Activated T-helper 9 cell treated with anti-CD3 and anti-CD28 coated beads, Interleukin-2, amount 50 U/mL, for 16 hours (primary cell): ENCODE results near the gene SRSF6.
"Not testable (repeated sequence)": the region's sequence is repeated elsewhere in the genome, so short reads cannot be mapped to it uniquely, and the experiment has no call there.

Experiments
- DNase-seq: peaks from one replicate; pipeline ENCODE4 v3.0.0-alpha.2; 2020; ENCODE audit warnings: low read depth

SRSF6 gene

DNA sequence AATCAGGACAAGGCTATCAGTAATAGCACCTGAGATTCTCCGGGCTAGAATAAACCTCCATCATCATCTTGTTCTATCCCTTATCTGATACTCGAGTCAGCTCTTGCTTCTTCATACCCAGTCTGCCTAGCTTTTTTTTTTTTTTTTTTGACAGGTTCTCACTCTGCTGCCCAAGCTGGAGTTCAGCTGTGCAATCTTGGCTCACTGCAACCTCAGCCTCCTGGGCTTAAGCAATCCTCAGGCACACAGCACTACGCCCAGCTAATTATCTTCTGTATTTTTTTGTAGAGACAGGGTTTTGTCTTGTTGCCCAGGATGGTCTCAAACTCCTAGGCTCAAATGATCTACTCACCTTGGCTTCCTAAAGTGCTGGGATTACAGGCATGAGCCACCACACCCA, 19.5 kb downstream of the SRSF6 start:
- DNase-seq = no peak

DNA sequence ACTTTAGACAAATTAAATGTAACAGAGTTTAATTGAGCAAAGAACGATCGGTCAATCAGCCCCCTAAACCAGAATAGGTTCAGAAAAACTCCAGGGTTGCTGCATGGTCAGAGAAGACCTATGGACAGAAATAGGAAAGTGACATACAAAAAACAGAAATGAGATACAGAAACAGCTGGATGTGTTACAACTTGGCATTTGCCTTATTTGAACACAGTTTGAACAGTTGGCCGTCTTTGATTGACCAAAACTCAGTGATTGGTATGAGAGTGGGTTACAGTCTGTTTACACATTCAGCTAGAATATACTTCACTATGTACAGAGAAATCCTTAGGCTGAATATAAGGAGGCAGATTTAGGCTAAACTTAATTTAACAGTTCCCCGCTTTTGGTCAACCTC, 19.9 kb downstream of the SRSF6 start:
- no peak for DNase-seq

DNA sequence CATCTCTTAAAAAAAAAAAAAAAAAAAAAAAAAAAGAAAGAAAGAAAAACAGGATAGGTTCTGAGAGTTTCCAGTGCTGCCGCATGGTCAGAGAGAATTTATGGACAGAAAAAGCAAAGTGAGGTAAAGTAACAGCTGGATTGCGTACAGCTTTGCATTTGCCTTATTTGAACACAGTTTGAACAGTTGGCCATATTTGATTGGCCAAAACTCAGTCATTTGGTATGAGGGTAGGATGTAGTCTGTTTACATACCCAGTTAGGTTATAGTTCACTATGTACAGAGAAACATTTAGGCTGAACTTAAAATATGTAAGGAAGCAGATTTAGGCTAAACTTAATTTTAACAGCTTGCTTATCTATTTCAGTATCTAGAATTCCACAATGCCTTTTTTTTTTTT, 32.3 kb downstream of the SRSF6 start:
- DNase-seq = no peak

DNA sequence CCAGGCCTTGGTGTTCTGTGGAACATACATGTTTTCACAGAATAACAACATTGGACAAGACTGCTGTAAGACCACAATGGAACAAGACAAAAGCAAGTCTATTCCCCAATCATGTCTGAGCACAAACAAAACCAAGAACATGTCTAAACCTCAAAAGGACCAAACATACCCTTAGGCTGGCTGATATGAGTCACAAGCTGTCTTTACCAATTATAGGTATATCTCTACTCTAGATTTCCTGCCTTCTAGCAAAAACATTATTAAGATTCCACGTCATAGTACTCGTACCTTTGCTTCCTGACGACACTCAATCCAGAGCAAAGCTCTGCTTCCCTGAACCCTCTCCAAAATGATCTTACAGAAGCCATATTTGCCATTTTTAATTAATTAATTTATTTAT, 34.4 kb downstream of the SRSF6 start:
- DNase-seq = no peak

DNA sequence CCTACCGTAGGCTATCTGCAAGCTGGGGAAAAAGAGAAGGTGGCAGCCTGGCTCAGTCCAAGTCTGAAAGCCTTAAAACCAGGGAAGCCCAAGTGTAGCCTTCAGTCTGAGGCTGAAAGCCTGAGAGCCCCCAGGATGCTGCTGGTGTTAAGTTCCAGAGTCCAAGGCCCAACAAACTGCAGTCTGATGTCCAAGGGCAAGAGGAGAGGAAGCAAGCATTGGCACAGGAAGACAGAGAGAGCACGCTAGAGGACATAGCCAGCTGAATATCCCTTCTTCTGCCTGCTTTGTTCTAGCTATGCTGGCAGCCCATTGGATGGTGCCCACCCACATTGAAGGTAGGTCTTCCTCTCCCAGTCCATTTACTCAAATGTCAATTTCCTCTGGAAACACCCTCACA, 37.7 kb downstream of the SRSF6 start:
- DNase-seq = no peak

DNA sequence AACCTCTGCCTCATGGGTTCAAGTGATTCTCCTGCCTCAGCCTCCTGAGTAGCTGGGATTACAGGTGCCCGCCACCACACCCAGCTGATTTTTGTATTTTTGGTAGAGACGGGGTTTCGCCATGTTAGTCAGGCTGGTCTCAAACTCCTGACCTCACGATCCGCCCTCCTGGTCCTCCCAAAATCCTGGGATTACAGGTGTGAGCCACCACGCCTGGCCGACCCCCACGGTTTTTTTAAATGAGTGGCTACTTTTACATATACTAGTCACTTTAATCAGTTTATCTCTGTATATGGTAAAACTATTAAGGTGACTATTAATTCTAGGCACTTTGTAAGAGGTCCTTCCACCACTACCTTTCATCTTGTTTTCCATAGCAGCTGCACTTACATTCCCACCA, 44.3 kb downstream of the SRSF6 start:
- DNase-seq = not testable (repeated sequence)

DNA sequence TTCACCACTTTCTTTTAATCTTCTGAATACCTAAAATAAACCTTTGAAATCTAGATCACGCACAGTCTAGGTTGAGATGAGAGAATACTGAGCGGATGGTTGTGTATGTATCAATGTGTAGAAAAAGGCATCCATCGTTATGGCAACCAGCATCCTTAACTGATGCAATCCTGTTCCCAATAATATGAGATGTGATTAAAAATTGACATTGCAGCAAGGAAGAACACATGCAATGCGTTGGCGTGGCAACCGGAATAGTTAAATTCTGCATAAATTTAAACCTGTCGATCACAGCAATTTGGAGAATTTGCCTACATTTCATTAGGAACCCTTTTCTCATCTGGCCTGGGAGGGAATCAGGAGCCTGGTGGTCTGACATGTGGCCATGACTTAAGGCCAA, 48.5 kb downstream of the SRSF6 start:
- DNase-seq = no peak

DNA sequence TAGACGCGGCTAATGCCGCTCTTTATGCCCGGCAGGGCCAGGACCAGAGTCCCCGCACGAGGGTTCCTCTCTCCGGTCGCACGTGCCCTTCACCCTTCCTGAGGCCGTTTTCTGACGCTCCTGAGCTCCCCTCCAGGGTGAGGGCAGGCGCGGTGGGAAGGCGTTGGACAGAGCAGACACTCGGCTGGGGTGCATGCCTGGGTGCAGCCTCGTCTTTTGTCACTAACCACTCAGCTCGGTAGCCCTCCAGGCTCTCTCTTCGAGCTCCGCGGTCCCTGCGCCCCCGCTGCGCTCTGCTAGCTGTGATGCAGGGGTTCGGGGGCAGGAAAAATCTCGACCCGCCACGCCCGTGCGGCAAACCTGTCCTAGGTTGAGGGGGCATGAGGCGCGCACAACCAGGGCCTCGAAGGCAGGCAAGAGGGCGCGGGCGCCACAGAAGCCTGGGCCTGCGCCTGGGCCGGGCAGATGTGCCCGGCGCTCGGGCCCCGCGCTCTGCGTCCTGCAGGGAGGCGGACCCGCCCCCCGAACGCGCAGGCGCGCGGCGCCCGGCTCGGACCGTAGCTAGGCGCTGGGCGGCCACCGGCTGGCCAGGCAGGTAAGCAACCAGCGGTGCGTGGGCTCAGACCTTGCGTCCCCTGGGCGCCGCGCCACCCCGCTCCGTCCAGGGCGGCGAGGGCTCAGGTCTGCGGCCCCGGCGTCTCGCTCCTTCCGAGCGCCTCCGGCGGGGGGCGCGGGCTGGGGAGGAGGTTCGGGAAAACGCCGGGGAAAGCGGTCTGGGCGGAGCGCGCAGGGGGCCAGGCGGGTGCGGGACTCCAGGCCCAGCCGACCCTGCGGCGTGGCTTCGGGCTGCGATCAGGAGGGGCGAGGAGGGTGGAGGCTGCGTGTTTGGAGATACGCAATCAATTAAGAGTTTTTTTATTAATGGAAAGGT, 49.7 kb downstream of the SRSF6 start, which contains the start of gene L3MBTL1:
TSS of gene L3MBTL1 (plus strand) at position 548 of the 931 bp plus-strand sequence. CDS start 5,807 bp downstream, outside the sequence.
- DNase-seq = no peak

DNA sequence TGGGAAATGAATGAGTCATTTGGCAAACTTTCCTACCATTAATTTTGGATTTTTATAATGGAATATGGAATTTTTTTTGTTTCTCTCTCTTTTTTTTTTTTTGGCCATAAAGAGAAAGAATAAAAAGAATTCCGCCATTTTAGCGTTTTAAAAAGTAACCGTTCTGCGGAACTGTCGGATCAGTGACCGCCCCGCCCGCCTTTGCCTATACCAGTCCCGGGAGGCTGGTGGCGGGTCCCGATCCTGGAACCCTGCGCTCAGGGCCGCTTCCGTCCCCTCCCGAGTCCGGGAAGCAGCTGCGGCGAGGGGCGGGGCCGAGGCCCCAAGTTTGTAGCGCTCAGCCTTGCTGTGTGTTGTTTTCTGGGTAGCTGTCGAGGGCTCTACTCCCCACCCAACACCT, 50.4 kb downstream of the SRSF6 start:
- no peak for DNase-seq

DNA sequence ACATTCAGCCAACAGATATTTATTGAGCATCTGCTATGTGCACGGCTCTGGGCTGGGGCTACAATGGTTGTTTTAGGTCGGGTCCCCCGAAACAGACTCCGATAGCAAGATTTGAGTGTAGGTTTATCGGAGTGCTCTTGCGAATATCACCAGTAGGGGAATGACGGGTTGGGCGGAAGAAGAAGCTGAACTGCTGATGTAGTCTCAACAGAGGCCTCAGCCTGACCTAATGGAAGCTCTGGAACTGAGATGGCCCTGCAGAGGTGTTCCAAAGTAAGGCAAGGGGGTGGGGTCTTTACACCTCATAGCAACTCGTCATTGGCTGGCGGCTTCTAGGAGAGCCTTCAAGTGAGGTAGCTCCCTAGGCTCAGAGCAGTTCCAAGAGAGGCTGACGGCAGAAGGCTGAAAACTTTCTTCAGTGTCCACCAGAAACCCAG, 50.9 kb downstream of the SRSF6 start:
- no peak for DNase-seq

DNA sequence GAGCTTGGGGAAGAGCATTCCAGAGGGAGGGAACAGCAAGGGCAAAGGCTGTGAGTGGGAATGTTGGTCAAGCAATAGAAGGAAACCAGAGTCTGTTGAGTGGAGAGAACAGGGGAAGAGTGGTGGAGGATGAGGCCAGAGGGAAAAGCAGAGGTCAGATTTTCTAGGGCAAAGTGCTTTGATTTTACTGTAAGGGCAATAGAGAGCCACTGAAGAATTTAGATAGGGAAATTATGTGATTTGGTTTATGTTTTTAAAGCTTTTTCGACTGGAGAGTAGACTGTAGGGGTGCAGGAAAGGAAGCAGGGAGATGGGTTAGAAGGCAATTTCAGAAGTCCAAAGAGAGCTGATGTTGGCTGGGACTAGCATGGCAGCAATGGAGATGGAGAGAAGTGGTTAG, 54.2 kb downstream of the SRSF6 start:
- DNase-seq = no peak

DNA sequence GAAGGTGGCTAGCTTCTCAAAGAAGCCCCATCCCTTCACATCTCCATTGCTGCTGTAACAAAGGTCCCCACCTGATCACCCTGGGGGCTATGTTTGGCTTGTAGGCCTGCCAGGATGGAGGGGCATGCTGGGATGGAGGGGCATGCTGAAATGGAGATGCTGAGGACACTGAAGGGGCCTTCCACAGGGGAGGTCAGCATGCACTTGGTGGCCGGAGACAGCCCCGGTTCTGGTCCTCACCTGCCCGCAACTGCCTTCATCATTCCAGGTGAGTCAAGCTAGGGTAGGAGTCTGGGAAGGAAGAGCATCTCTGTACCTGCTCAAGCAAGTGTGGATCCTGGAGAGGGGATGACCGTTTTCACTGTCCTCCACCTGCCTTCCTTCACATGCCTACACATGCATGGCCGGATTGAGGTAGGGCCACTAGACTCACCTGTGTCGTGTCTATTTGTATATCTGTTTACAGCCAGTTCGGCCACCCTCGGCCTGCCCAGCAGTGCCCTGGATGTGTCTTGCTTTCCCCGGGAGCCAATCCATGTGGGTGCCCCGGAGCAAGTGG, 55.8 kb downstream of the SRSF6 start:
- DNase-seq = no peak
